Dedifferentiated amniotic fluid mesenchymal stem cell (primary cell): ENCODE results near the gene FAM20C.

Experiments used
- DNase-seq: peaks from one replicate; pipeline ENCODE4 v3.0.0-alpha.2; 2016; ENCODE audit errors: extremely low spot score

Gene FAM20C

DNA sequence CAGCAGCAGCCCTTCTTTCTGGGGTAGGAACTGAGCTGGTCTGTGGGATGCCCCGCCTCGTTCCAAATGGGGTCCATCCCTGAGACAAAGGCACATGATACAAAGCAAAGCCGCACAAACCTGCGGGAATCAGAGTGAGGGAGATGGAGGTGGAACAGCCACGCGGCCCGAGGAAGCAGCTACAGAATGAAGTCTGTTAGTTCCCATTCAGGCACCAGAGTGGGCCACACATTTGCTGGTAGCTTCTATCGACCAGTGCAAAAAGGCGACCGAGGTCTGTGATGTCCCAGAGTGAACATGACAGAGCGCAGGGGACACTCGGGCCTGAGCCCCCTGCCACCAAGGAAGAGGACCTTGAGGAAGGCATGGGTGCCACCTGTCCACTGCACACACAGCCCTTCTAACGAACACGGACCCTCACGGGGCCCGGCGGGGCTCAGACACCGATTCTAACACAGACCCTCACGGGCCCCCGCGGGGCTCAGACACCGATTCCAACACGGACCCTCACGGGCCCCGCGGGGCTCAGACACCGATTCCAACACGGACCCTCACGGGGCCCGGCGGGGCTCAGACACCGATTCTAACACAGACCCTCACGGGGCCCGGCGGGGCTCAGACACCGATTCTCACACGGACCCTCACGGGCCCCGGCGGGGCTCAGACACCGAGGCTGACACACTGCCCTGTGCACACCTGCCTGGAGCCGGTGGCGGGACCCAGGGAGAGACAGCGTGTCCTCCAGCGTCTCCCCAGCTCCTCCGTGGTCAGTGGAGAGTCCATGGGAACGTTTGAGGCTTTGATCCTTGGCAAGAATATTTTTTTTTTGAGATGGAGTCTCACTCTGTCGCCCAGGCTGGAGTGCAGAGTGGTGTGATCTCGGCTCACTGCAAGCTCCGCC, 32.8 kb upstream of the FAM20C start:
- DNase-seq = no peak

DNA sequence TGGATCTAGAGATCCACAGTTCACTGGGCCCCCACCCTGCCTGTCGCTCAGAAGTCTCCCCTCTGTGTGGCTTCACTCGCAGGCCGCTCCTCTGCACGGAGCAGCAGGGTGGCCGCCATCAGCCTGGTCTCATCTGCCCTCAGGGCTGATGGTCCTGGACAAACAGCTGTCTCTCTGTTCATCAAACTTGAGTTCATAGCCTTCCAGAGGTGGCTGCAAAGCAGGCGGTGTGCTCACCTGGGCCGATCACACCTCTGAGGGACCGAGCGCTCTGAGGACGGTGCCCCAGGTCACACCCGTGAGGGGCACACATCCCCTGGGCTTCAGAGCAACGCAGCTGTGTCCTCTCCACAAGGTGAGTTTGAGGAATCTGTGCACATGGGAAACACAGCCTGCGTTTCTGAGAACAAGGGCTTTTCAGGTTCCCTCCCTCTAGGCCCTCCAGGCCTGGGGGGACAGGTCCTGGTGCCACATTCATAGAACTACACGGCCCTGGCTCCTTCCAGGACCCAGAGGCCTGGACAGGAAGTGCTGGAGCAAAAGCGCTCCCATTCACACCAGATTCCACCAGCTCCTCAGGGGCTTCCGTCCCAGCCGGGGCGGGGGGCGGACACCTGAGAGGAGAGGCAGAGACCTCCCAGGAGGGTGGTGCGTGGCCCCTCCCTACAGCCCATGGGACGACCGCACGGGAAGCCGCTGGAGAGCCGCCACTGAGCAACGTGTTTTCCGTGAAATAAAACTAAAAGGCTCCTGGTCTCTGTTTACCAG, 31.2 kb upstream of the FAM20C start:
- DNase-seq = no peak

DNA sequence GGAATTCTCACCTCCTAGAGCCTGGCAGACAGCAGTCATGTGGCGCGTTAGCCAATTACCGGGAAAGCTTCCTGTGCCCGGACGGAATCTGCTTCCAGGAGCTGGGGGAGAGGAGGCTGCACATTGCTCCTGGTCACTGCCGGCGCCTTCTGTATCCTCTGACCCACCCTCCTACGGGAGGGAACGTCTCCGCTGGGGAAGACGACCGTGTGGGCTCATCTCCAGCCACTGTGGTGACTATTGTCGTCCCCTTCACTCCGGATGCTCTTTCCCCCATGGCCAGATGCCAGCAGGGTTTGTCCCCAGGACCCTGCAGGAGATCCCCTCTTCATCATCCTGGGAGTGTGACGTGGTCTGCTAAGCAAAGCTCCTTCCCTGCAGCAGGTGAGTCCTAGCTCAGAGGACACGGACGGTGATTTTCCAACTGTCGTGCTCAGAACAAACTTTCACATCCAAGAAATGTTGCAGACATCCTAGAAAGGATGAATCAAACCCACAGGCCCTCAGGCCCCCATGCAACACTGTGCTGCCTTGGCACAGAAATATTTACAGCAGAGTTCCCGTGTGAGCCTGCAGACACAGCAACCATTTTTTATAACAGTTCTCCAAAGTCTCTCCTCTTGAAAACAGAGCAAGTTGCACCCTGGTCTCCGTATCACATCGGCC, 29.6 kb upstream of the FAM20C start:
- DNase-seq = no peak

DNA sequence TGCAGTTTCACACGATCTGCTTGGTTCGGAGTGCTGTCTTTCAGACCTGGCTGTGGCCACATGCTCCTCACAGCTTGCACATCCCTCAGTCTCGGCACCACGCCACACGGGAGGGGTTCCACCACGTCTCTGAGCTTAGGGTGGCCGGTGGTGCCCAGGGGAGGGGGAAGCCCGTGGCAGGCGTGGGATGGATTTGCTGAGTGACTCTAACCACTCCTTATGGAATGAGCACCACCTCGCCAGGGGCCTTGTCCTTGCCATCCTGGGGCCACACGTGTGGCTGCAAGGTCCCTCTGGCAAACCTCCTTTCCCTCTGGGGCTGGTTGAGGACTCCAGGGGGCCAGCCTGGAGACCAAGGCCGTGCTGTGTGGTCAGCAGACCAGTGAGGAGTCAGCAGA, 29.1 kb upstream of the FAM20C start:
- DNase-seq = no peak

DNA sequence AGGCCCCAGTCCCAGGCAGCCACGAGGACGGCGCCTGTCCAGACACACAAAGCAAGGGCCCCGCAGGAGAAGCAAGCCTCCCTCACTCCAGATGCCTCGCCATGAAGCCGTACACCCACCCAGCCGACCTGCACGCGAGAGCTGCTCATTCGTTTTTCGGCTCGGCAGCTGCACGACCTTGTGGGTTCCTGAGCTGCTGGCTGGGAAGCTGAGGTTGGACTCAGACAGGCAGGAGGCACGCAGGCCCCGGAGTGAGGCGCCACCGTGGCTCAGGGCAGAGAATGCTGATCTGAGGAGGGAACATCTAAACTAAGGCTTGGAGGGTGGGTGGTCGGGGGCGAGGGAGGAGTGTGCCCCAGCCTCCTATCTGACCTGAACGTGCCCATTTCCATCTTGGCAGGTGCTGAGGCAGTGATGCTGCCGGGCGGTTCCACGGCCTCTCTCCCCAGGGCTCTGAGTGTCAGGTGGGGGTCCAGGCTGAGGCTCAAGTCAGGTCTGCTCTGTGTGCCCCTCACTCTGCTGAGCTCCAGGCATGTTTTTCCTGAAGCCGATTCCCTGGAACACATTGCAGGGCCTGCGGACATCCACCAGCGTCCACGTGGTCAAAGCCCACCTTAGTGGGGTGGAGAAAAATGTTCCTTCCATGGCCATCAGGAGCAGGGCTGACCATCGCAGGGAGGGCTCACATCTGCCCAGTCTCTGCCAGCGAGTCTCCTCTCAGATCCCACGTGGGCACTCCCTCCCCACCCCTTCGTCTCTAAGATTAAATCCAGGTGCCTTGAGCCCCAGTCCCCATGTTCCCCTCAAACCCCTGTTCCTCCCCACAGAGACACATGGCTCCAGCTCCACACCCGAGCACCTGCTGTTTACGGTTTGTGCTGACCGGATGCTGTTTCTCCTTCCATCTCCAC, 28.1 kb upstream of the FAM20C start:
- no peak for DNase-seq

DNA sequence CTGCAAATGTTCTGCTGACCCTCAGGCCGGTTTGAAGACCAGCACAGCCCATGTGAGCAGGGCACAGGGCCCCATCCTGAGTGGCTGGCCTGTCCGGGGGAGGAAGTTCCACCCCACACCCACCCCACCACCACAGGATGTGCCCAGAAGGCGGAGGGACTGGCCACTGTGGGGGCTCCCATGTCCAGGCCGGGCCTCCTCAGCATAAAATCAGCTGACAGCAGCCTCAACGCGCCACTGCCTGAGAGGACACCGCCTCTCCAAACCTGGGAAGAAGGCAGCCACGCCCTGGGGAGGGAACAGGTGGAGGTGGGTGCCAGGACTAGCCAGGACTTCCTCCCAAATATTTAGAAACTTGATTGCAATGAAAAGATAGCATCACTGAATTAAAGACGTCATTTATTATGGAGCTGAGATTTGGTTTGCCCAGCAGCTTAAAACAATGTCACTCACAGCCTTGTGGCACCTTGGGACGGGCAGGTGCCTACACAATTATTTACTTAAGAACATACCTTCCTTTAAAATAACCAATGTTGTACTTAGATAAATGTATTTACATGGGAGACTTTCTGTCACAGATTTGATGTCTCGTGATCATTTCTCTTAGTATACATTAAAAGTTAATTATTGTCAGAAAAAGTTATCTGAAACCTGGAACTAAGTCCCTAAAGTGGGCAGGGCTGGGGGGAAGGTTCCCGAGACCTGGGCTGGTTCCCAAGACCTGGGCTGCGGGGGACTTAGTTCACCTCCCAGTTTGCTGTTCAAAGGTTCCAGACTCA, 27.3 kb upstream of the FAM20C start:
- DNase-seq = no peak

DNA sequence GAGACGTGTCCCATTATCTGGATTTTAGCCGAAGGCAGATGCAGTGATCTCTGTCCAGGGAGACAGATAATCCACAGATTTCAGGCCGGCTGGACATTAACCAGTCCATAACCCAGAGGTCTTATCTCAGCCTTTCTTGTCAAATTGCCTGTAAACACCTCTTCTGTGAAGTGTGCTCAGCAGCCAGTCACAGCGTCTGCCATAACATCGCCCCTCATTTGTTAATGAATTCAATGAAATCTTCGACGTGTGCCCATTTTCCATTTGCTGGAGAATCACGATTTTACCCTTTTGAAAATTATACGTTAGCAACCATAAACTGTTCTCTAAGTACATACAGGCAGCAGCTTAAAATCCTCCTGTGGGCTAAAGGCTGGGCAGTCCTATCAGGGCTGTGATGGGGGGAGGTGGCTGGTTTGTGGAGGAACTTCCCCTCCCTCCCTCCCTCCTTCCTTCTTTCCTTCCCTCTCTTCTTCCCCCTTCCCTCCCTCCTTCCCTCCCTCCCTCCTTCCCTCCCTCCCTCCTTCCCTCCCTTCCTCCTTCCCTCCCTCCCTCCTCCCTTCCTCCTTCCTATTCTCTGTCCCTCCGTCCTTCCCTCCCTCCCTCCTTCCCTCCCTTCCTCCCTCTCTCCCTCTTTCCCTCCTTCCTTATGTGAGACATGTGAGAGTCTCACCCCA, 26.6 kb upstream of the FAM20C start:
- no peak for DNase-seq

DNA sequence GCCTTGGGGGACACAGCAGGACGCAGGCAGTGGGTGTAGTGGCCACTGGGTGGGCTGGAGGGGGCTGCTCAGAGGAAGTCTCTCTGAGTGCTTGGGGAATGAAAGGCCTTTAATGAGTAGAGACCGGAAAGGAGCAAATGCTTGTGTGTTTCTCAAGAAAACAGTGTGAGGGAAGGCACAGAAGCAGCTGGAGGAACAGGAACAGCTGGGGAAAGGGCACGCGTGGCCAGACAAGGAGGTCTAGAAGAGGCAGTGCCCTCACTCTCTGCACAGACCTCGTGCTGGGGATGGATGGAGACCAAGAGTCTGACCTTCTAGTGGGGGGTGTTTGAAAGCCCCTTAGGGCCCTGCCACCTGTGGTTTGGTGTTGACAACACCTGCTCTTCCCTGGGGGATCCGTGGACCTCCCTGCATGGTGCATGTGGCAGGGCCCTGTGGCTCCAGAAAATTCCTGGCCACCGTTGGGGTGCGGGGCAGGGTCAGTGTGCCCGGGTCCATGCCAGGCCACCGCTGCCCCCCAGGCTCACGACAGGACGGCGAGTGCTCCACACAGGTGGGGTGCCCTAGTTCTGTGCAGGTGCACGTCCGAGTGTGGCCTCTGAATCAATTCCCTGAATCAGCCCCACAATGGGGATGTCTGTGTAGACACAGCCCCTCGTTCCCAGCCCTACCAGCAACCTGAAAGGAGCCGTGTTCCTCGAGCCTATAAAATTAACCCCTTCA, 25.9 kb upstream of the FAM20C start:
- DNase-seq = no peak

DNA sequence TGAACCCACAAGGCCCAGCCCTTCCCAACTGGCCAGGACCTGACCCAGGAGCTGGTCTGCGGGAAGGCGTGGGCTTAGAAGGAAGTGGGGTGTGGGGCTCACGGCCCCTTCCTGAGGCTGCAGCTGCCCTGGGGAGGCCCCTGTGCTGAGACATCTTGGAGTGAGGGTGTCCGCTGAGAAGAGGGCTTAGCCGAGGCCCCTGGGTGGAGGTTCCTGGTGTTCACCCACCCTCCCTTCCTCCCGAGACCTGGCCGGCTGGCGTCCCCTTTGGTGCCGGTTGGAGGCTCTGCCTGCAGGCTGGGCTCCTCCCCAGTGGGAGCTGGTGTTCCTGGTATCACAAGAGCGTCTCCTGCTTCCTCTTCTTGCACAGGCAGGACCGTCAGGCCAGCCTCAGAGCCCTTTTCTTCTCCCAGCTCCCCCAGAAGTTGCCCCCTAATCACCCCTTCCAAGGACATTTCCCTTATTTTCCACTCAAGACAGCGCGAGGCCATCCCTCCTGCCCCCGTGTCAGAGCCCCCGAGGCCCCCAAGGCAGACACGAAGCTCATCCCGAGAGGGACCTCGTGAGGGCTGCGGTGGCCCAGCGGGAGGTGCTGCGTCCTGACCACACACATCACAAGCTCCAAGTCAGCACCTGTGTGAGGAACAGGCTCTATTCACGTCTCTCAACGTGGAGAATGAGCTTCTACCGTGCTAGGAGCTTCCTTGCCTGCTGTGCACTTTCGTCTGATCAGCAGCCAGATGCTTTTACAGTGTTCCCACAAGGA, 25.1 kb upstream of the FAM20C start:
- DNase-seq = no peak

DNA sequence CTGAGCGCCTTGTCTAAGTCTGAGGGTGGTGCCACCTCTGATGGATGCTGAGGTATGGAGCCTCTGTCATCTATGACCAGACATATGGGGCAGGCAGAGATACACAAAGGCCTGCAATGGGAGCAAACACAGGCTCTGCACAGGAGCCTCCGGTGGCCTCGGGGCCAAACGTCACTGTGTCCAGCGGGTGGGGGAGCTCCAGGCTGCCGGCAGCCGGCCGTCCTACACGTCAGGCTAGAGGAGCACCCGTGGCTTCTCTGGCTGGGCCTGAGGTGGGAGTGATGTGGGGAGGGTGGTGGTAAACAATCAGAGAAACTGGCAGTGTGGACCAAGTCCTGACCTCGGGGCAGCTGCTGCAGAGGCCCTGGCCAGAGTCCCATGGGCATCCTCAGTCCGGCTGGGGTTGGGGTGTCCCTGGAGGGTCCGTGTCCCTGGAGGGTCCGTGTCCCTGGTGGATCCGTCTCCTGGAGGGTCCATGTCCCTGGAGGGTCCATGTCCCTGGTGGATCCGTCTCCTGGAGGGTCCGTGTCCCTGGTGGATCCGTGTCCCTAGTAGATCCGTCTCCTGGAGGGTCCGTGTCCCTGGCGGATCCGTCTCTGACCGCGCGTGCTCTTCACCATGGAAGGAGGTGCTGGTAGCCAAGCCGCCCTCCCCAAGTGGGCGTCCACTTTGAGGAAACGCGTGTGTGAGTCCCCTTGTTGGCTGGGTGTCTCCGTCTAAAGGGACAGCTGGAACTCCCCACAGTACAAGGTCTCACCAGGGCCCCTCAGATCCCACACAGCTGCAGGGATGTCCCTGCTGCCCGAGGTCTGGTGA, 24.2 kb upstream of the FAM20C start:
- no peak for DNase-seq

DNA sequence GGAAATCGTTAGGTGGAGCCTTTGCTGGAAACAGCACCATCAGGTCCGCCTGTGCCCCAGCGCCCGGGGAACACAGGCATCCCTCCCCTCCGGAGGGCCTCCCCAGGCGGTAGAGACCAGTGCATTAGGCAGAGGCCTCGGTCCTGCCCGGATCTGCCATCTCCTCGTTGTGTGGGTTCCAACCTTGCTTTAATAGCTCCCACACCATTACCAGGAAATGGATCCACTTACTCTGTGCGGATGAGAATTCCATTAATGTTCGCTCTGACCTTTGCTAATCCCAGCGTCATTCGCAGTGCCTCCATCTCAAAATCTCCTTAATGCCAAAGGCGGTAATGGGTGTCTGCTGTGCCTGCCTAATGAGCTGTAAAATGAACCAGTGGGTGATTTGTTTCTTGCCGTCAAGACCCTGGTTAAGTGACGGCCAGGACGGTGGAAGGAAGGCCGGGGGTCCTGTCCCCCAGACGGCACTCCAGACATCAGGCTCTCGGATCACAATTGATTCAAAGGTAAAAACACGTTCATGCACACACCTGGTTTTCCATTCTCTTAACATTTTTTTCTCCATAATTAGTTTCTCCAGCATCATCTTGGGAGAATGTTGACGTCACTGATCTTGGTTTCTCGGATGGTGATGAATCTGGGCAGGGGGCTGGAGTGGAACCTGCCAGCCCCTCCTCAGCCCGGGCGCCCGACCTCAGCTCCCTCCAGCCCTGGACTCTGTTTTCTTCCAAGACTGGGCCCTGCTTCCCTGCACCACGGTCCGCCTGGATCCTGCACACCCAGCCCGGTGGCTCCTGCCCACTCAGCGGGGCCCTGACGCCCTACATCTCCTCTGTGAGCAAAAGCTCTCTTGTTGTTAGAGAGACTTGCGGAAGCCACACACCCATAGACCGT, 22.8 kb upstream of the FAM20C start:
- no peak for DNase-seq

DNA sequence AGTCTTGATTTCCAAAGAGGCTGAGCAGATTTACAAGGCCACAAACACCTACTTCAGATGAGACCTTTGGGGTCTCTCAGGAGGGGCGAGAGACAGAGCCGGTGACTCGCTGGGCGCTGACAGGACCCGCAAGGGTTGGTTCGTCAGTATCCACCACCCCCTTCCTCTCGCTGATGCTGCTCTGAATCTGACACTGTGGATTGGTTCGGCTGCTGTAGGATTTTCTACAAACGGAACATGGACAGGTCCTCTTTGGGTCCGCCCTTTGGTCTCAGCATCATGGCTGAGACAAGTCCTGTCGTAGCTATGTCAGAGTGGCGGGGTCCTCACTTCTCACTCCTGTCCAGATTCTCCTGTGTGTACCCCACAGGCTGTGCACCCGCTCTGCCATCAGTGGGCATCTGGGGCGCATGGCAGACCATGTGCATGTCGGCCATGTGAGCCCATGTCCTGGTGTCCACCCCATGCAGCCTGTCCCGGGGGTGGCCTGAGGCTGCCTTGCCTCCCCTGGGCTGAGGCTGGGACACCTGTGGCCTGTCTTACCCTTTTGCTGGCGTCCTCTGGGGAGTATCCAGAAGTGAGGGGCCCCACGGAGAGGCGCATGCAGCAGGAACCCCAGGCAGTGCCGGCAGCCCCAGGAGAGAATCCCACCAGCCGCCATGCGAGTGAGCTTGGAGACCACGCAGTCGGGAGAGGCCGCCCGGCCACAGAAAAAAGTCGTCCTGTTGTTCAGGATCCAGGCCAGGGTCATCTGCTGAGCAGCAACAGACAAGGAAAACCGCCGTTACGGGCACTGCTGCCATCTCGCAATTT, 21.6 kb upstream of the FAM20C start:
- DNase-seq = no peak

DNA sequence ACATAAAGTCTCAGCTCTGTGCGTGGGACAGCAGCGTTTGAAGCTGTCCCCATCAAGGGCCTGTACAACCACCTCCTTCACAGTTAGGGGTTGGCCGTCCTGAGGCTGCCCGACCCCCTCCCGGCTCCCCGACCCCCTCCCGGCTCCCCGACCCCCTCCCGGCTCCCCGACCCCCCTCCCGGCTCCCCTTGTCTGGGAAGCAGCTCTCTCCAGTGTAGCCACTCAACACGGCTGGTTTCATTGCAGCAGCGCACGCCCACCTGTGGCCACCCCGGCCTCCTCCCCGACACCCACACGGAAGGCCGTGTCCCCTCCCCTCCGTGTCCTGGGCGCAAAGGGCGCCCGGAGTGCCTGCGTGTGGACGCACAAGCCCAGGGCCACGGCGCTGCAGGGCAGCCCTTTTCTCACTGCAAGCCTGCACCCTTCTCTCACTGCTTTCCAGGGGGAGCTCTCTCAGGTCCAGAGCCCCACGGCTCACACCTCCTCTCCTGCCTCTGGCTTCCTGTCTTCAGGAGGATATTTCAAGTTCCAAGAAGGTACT, 20.9 kb upstream of the FAM20C start:
- DNase-seq = no peak

DNA sequence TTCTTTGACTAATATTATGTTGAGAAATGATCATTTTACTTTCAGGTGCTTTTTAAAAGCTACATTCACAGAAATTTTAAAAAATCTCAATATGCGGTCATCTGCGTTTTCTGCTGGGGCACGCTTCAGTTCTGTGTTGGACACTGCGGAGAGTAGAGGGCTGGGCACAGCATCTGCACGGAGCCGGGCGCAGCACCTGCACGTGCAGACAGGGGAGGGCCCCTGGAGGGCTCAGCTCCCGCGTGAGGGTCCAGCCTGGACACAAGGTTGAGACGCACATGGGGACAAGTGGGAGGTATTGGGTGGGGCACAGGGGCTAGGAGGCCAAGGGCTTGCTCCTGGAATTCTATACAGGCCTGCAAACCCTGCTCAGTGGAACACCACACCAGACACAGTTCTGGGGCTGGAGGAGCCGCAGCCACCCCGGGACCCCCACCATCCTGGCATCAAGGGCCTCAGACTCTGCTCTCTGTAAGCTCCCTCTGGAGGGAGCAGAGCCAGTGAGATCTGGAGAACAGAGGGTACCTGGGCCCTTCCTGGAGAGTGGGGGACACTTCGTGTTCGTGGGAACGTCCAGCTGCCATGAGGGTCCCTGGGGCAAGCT, 20.4 kb upstream of the FAM20C start:
- no peak for DNase-seq

DNA sequence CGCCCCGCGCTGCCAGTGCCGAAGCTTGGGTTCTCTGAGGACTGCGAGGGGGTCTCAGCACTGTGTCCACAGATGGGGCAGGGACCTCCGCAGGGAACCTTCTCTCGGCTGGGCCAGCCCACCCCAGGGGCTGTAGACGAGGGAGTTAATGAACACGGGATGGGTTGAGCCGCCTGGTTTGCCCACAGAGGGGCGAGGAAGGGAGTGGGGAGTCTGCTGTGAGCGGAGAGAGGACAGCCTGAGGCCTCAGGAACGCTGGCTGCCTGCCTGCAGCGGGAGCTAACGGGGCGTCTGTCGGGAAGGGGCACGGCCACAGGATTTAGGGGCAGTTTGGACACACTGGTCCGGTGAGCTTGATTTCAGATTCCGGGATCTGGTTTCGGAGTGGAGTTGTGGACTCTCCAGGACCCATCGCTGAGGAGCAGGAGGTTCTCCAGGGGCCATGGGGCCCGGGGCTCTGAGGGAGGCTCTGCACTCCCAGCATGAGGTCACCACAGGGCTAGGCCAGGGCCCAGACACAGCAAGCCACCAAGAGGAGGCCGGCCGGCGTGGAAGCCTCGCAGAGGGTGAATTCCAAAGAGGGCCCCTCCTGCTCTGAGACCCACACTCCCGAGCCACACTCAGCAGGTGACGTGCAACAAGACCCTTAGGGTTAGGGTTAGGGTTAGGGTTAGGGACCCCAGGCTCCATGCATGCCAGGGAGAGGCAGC, 19.0 kb upstream of the FAM20C start:
- no peak for DNase-seq
